ENCODE measurements around the gene RAB17. TPM values are rescaled to one million over a fixed set of nuclear protein-coding genes. Genes with fewer than 3 reads are reported as not detected.

Gene RAB17, protein sequence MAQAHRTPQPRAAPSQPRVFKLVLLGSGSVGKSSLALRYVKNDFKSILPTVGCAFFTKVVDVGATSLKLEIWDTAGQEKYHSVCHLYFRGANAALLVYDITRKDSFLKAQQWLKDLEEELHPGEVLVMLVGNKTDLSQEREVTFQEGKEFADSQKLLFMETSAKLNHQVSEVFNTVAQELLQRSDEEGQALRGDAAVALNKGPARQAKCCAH
- total RNA-seq (1 to 10 TPM; 3.7 to 4.5 TPM), polyA plus RNA-seq (10 to 100 TPM; 11.1 to 22.3 TPM)
- long read RNA-seq, donor 1, partial matches to known transcripts, result 0 of 4 reads
- long read RNA-seq, donor 1, other reads (novel, unspliced or antisense), result 1 of 4 reads
- long read RNA-seq, donor 2, partial matches to known transcripts, result 0 of 3 reads
- long read RNA-seq, donor 2, other reads (novel, unspliced or antisense), result 0 of 3 reads

GRCh38 chr2:237590272-237591140 is at the start of gene RAB17:
TSS of gene RAB17 (minus strand) at chr2:237590734. CDS start at chr2:237586154, 4,580 bp downstream.
- WGBS, 2 donors, result 39 to 43% methylated on average over 16 of the region's 16 CpGs
- H3K27ac ChIP-seq (ENCODE audit: low read depth in 1 of 2, low read length in 2 of 2), result peak within 1 kb of the TSS in 1 of 2 donors; percentile 39
- H3K9me3 ChIP-seq (ENCODE audit: control insufficient read depth, low read length), result no peaks in the 10 kb centered on the region
- intact Hi-C loops (cut with DNase I), result loop anchor here in 1 of 2 donors (5.0 kb wide), 2 partner anchors 37 to 152 kb away; partner anchors contain the start of gene LRRFIP1
- no peak for ATAC-seq (ENCODE audit: low FRiP score)
- DNase-seq, result peak; percentile 48 to 72
- H3K4me3 ChIP-seq (ENCODE audit: low read length in 2 of 2), result no peak within 1 kb of the TSS
- no peaks in the 10 kb centered on the region for H3K27me3 ChIP-seq (ENCODE audit: control insufficient read depth in 1 of 2, insufficient read depth in 2 of 2, low read length in 1 of 2)
- peaks cover 0 to 4% of the 10 kb centered on the region in 2 donors for H3K4me1 ChIP-seq (ENCODE audit: control insufficient read depth in 1 of 2, insufficient read depth in 2 of 2, low read length in 2 of 2)
- H3K36me3 ChIP-seq (ENCODE audit: control insufficient read depth in 1 of 2, insufficient read depth in 2 of 2, low read length in 1 of 2), result no peaks in the 10 kb centered on the region

DNA sequence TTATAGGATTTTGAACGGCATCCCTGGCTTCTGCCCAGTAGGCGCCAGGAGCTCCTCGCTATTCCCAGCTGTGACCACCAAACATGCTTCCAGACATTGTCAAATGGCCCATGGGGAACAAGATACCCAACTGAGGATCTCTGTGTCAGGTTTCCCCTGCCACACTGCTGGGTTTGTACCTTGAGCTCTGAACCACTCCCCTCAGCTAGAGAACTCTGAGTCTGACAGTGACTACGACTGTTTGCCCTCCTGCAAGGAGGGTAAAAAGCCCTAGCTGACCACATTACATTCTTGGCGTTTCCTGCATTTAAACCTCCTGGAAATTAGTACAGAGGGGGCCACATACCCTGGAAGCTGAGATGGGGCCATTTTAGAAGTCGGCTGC is 49.3 kb upstream of the RAB17 start:
- Histone ChIP-seq H3K4me3 (ENCODE audit: low read length in 2 of 2) (no peak overlapping the region), H3K9me3 (ENCODE audit: control insufficient read depth, low read length) (no peaks in the 10 kb centered on the region), H3K4me1 (ENCODE audit: control insufficient read depth in 1 of 2, insufficient read depth in 2 of 2, low read length in 2 of 2) (peaks cover 0 to 2% of the 10 kb centered on the region in 2 donors), H3K27ac (ENCODE audit: low read depth in 1 of 2, low read length in 2 of 2) (no peak overlapping the region), H3K27me3 (ENCODE audit: control insufficient read depth in 1 of 2, insufficient read depth in 2 of 2, low read length in 1 of 2) (no peaks in the 10 kb centered on the region), H3K36me3 (ENCODE audit: control insufficient read depth in 1 of 2, insufficient read depth in 2 of 2, low read length in 1 of 2) (peaks cover 0 to under 1% of the 10 kb centered on the region in 2 donors)
- DNase-seq (no peak), ATAC-seq (ENCODE audit: low FRiP score) (no peak)
- 92 to 93% methylated on average over 6 of the region's 6 CpGs for whole genome bisulfite sequencing, 2 donors
- intact Hi-C loops (cut with DNase I), result no loop called here

DNA sequence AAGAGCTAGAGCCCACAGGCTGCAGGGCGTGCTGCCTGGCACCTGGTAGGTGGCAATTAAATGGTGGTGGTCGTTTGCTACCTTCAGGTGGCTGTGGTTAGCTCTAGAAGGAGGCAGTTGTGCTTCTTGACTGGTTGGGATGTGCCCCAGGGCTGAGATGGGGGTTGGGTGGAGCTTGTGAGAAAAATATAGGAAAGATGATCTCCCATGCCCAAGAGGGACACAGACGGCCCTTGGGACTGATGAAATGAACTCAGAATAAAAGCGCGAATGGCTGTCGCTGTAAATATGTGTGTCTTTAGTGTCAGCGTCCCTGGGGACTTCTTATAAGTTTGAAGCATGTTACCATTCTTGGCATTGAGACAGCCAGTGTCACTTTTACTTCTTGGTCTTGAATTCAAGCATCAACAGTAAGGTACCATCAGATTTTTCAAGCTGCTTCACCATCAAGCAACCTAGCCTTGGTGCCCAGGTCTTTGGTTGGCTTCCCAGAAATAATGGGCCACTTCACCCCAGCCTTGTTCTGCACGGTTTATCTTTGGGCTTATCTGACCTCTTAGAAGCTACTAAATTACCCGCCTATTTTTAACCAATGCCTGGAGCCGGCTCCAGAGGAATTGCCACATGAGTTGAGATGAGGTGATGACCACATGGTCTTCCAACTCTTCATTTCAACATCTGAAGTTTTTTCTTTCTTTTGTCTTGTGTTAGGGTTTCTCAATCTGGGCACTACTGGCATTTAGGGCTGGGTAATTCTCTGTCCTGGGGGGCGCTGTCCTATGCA is 48.7 kb upstream of the RAB17 start:
- DNase-seq (no peak), ATAC-seq (ENCODE audit: low FRiP score) (no peak)
- peaks cover 0 to 2% of the 10 kb centered on the region in 2 donors for H3K4me1 ChIP-seq (ENCODE audit: control insufficient read depth in 1 of 2, insufficient read depth in 2 of 2, low read length in 2 of 2)
- no peak overlapping the region for H3K4me3 ChIP-seq (ENCODE audit: low read length in 2 of 2)
- no peaks in the 10 kb centered on the region for H3K9me3 ChIP-seq (ENCODE audit: control insufficient read depth, low read length)
- intact Hi-C loops (cut with DNase I), result no loop called here
- H3K36me3 ChIP-seq (ENCODE audit: control insufficient read depth in 1 of 2, insufficient read depth in 2 of 2, low read length in 1 of 2), result no peaks in the 10 kb centered on the region
- no peak overlapping the region for H3K27ac ChIP-seq (ENCODE audit: low read depth in 1 of 2, low read length in 2 of 2)
- no peaks in the 10 kb centered on the region for H3K27me3 ChIP-seq (ENCODE audit: control insufficient read depth in 1 of 2, insufficient read depth in 2 of 2, low read length in 1 of 2)
- 66 to 71% methylated on average over 11 of the region's 11 CpGs for WGBS, 2 donors

DNA sequence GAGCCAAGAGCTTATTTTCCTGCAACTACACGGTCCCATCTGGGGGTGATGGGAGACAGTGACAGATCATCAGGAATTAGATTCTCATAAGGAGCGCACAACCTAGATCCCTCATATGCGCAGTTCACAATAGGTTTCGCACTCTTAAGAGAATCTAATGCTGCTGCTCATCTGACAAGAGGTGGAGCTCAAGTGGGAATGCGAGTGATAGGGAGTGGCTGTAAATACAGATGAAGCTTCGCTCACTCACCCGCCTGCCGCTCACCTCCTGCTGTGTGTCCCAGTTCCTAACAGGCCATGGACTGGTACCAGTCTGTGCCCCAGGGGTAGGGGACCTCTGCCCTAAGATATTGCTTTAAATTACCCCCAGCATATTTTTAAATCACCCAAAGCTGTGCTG is 47.6 kb upstream of the RAB17 start:
- Histone ChIP-seq H3K36me3 (ENCODE audit: control insufficient read depth in 1 of 2, insufficient read depth in 2 of 2, low read length in 1 of 2) (no peaks in the 10 kb centered on the region), H3K27me3 (ENCODE audit: control insufficient read depth in 1 of 2, insufficient read depth in 2 of 2, low read length in 1 of 2) (no peaks in the 10 kb centered on the region), H3K4me3 (ENCODE audit: low read length in 2 of 2) (no peak overlapping the region), H3K4me1 (ENCODE audit: control insufficient read depth in 1 of 2, insufficient read depth in 2 of 2, low read length in 2 of 2) (peaks cover 0 to 6% of the 10 kb centered on the region in 2 donors), H3K9me3 (ENCODE audit: control insufficient read depth, low read length) (no peaks in the 10 kb centered on the region), H3K27ac (ENCODE audit: low read depth in 1 of 2, low read length in 2 of 2) (no peak overlapping the region)
- DNase-seq (no peak), ATAC-seq (ENCODE audit: low FRiP score) (no peak)
- intact Hi-C loops (cut with DNase I), result no loop called here
- 90 to 97% methylated on average over 8 of the region's 8 CpGs for WGBS, 2 donors

DNA sequence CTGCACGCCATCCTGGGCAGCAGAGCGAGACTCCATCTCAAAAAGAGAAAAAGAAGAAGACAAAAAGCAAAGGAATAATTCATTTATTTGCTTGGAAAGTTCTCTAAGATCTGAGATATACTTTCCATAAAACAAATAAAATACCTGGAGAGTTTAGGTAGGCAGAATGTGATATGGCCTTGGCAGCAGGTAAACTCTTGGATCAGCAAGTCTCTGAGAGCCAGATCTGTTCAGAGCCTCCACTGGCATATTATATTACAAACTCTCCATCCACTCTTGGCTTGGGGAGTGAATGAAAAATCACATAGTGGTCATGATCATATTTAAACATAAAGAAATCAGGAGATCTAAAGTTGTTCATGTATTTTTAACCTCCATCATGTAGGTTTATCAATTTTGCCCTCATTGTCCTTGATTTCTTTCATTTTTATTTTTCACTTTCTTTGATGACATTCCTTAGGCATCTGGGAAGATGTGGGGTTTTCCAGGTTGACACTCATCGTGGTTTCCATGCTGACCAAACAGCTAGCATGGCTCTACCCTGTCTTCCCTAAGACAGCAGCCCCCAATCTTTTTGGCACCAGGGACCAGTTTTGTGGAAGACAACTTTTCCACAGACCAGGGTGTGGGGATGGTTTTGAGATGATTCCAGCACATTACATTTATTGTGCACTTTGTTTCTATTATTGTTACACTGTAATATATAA is 47.0 kb upstream of the RAB17 start:
- no peaks in the 10 kb centered on the region for H3K9me3 ChIP-seq (ENCODE audit: control insufficient read depth, low read length)
- no peaks in the 10 kb centered on the region for H3K27me3 ChIP-seq (ENCODE audit: control insufficient read depth in 1 of 2, insufficient read depth in 2 of 2, low read length in 1 of 2)
- 81 to 96% methylated on average over 3 of the region's 3 CpGs for WGBS, 2 donors
- no peak for ATAC-seq (ENCODE audit: low FRiP score)
- H3K36me3 ChIP-seq (ENCODE audit: control insufficient read depth in 1 of 2, insufficient read depth in 2 of 2, low read length in 1 of 2), result no peaks in the 10 kb centered on the region
- no peak for DNase-seq
- intact Hi-C loops (cut with DNase I), result no loop called here
- H3K4me3 ChIP-seq (ENCODE audit: low read length in 2 of 2), result no peak overlapping the region
- no peak overlapping the region for H3K27ac ChIP-seq (ENCODE audit: low read depth in 1 of 2, low read length in 2 of 2)
- peaks cover 0 to 12% of the 10 kb centered on the region in 2 donors for H3K4me1 ChIP-seq (ENCODE audit: control insufficient read depth in 1 of 2, insufficient read depth in 2 of 2, low read length in 2 of 2)

DNA sequence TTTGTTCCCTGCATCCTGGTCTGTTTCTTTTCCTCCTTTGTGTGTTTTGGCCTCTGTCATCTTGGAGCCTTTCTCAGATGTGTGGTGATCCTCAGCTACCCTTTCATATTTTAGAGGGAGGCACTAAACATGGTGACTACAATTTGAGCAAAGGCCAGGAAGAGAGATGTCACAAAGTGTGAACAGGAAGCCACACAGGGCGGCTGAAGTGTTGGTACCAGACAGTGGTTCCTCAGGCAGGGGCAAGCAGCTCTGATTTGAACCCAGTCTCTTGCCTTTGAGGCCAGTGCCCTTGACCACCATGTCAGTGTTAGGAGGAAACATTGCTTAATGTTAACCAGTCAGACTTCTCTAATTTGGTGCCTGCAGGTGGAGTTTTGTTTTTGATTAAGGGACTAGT is 46.0 kb upstream of the RAB17 start:
- WGBS, 2 donors, result 94 to 95% methylated on average over 1 of the region's 1 CpG
- intact Hi-C loops (cut with DNase I), result no loop called here
- H3K4me3 ChIP-seq (ENCODE audit: low read length in 2 of 2), result no peak overlapping the region
- H3K27me3 ChIP-seq (ENCODE audit: control insufficient read depth in 1 of 2, insufficient read depth in 2 of 2, low read length in 1 of 2), result no peaks in the 10 kb centered on the region
- H3K4me1 ChIP-seq (ENCODE audit: control insufficient read depth in 1 of 2, insufficient read depth in 2 of 2, low read length in 2 of 2), result peaks cover 0 to 12% of the 10 kb centered on the region in 2 donors
- H3K36me3 ChIP-seq (ENCODE audit: control insufficient read depth in 1 of 2, insufficient read depth in 2 of 2, low read length in 1 of 2), result no peaks in the 10 kb centered on the region
- ATAC-seq (ENCODE audit: low FRiP score), result no peak
- H3K27ac ChIP-seq (ENCODE audit: low read depth in 1 of 2, low read length in 2 of 2), result no peak overlapping the region
- no peak for DNase-seq
- no peaks in the 10 kb centered on the region for H3K9me3 ChIP-seq (ENCODE audit: control insufficient read depth, low read length)

GRCh38 chr2:237633061-237633561 is 42.6 kb upstream of the RAB17 start:
- Histone ChIP-seq H3K9me3 (ENCODE audit: control insufficient read depth, low read length) (no peaks in the 10 kb centered on the region), H3K4me3 (ENCODE audit: low read length in 2 of 2) (no peak overlapping the region), H3K36me3 (ENCODE audit: control insufficient read depth in 1 of 2, insufficient read depth in 2 of 2, low read length in 1 of 2) (no peaks in the 10 kb centered on the region), H3K27me3 (ENCODE audit: control insufficient read depth in 1 of 2, insufficient read depth in 2 of 2, low read length in 1 of 2) (no peaks in the 10 kb centered on the region), H3K27ac (ENCODE audit: low read depth in 1 of 2, low read length in 2 of 2) (peak overlapping the region; percentile 19 to 95), H3K4me1 (ENCODE audit: control insufficient read depth in 1 of 2, insufficient read depth in 2 of 2, low read length in 2 of 2) (peaks cover 4 to 12% of the 10 kb centered on the region in 2 donors)
- no peak for DNase-seq
- ATAC-seq (ENCODE audit: low FRiP score), result no peak
- WGBS, 2 donors, result 8 to 9% methylated on average over 10 of the region's 10 CpGs
- intact Hi-C loops (cut with DNase I), result loop anchor here in 1 of 2 donors (2.0 kb wide), 1 partner anchor 20 kb away; no protein-coding TSS in a partner anchor

Measured in aorta (tissue), 5 donors.